Neural progenitor cell (in vitro differentiated cells): ENCODE data around the gene NAA10. TPM values are rescaled to one million over a fixed set of nuclear protein-coding genes. Genes with fewer than 3 reads are reported as not detected.

Experiments used
- DNase-seq: peaks from one replicate; pipeline ENCODE4 v3.0.0-alpha.2; 2016; ENCODE audit warnings: low spot score
- H2AFZ ChIP-seq: fragments of 200-600 bp; sonication (generic); replicated peaks from 2 replicates; pipeline ENCODE4 v1.6.1; 2016; ENCODE audit warnings: antibody characterized with exemption
- H3F3A ChIP-seq: fragments of 200-600 bp; sonication (generic); 2 replicates; pipeline ENCODE4 v1.6.1; 2016; ENCODE audit warnings: antibody characterized with exemption, low read depth
- H3K27ac ChIP-seq: fragments of 200-600 bp; sonication (generic); 2 replicates; pipeline ENCODE4 v1.5.1; 2016; ENCODE audit warnings: mild to moderate bottlenecking
- H3K27me3 ChIP-seq: fragments of 200-600 bp; sonication (generic); 2 replicates; pipeline ENCODE4 v1.6.1; 2016; ENCODE audit warnings: mild to moderate bottlenecking, moderate library complexity
- H3K36me3 ChIP-seq: fragments of 200-600 bp; sonication (generic); 2 replicates; pipeline ENCODE4 v1.5.1; 2016
- H3K4me1 ChIP-seq: fragments of 200-600 bp; sonication (generic); 2 replicates; pipeline ENCODE4 v1.6.1; 2016; ENCODE audit warnings: mixed run types
- H3K4me2 ChIP-seq: fragments of 200-600 bp; sonication (generic); 2 replicates; pipeline ENCODE4 v1.6.1; 2016
- H3K4me3 ChIP-seq: fragments of 200-600 bp; sonication (generic); 2 replicates; pipeline ENCODE4 v1.5.1; 2016
- H3K79me2 ChIP-seq: fragments of 200-600 bp; sonication (generic); 2 replicates; pipeline ENCODE4 v1.6.1; 2016; ENCODE audit warnings: low read depth
- H3K9ac ChIP-seq: fragments of 200-600 bp; sonication (generic); 2 replicates; pipeline ENCODE4 v1.6.1; 2016
- H3K9me3 ChIP-seq: fragments of 200-600 bp; sonication (generic); 2 replicates; pipeline ENCODE4 v1.5.1; 2016; ENCODE audit warnings: low read depth
- H4K20me1 ChIP-seq: fragments of 200-600 bp; sonication (generic); 2 replicates; pipeline ENCODE4 v1.6.1; 2016; ENCODE audit warnings: low read depth
- H3K27ac Mint-ChIP-seq: 3 replicates; pipeline ENCODE4 v1.8.0; 2021; ENCODE audit warnings: mixed read lengths
- H3K27me3 Mint-ChIP-seq: 2 replicates; pipeline ENCODE4 v1.8.0; 2022; ENCODE audit warnings: low read depth, mild to moderate bottlenecking, inconsistent platforms, moderate library complexity, mixed read lengths; ENCODE audit not compliant: insufficient read depth
- H3K36me3 Mint-ChIP-seq: 3 replicates; pipeline ENCODE4 v1.8.0; 2021; ENCODE audit warnings: mixed read lengths
- H3K4me1 Mint-ChIP-seq: 3 replicates; pipeline ENCODE4 v1.8.0; 2021; ENCODE audit warnings: mixed read lengths
- H3K4me3 Mint-ChIP-seq: 3 replicates; pipeline ENCODE4 v1.8.0; 2021; ENCODE audit warnings: mild to moderate bottlenecking, moderate library complexity, mixed read lengths
- H3K9me3 Mint-ChIP-seq: 3 replicates; pipeline ENCODE4 v1.8.0; 2020; ENCODE audit warnings: mixed read lengths
- CTCF ChIP-seq: fragments of 200-600 bp; sonication (generic); IDR thresholded peaks from 2 replicates; pipeline ENCODE4 v1.5.1; 2017; ENCODE audit warnings: antibody characterized with exemption, mild to moderate bottlenecking
- EZH2 ChIP-seq: fragments of 200-600 bp; sonication (generic); IDR thresholded peaks from 2 replicates; pipeline ENCODE4 v1.6.1; 2017; ENCODE audit warnings: antibody characterized with exemption, mild to moderate bottlenecking, moderate library complexity
- EZH2phosphoT487 ChIP-seq: fragments of 200-600 bp; sonication (generic); IDR thresholded peaks from 2 replicates; pipeline ENCODE4 v1.6.1; 2017; ENCODE audit warnings: antibody characterized with exemption
- total RNA-seq: library from RNA; depleted of rRNA; stranded (reverse); fragments of >200 nt; gene quantifications from 2 replicates; pipeline ENCODE4 v1.2.3, GENCODE V29; 2015; ENCODE audit warnings: low replicate concordance

Gene NAA10
- total RNA-seq, 1 donor from 2014 or later: 55.5 TPM

DNA sequence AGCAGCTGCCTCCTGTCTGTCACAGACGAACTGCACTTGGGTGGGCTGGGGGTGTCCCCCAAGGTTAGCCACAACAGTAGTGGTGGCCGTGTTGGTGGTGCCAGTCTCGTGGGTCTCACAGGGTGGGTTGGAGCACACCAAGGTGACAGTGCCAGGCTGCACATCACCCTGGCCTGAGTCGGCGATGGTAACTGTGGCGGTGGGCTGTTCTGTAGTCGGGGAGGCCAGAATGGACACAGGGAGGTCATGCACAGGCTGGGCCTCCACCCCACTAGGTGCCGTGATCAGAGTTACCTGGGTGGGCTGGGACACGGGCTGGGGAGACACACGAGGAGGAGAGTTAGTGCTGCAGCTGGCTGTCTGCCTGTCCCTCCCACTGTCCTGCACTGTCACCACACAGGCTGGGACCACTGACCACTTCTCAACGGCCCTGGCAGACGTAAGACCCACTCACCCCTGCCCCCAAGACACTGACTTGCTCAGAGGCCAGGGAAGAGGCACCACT, 20.4 kb upstream of the NAA10 start:
- Mint-ChIP-seq H3K27ac (no peak overlapping the region), H3K27me3 (peaks cover 7% of the 10 kb centered on the region), H3K36me3 (peaks cover 39% of the 10 kb centered on the region), H3K9me3 (no peaks in the 10 kb centered on the region), H3K4me1 (peaks cover 9% of the 10 kb centered on the region), H3K4me3 (no peak overlapping the region)
- no peak overlapping the region for H3K9ac ChIP-seq
- H3K36me3 ChIP-seq: no peaks in the 10 kb centered on the region
- no peak for TF ChIP-seq EZH2phosphoT487
- no peak for TF ChIP-seq CTCF
- no peak for TF ChIP-seq EZH2
- no peak for DNase-seq
- no peak overlapping the region for H3K4me3 ChIP-seq
- H3K27me3 ChIP-seq: no peaks in the 10 kb centered on the region
- peaks cover 6% of the 10 kb centered on the region for H4K20me1 ChIP-seq
- H3K4me2 ChIP-seq: no peak overlapping the region
- no peaks in the 10 kb centered on the region for H3K9me3 ChIP-seq
- no peaks in the 10 kb centered on the region for H3K4me1 ChIP-seq
- H3K79me2 ChIP-seq: peaks cover 11% of the 10 kb centered on the region
- peaks cover 6% of the 10 kb centered on the region for H3F3A ChIP-seq
- H3K27ac ChIP-seq: no peak overlapping the region
- no peak overlapping the region for H2AFZ ChIP-seq

GRCh38 chrX:153954558-153955227, 19.9 kb upstream of the NAA10 start:
- TF ChIP-seq EZH2phosphoT487 (no peak), EZH2 (no peak), CTCF (no peak)
- H3F3A ChIP-seq: peaks cover 12% of the 10 kb centered on the region
- peaks cover 7% of the 10 kb centered on the region for H3K27me3 Mint-ChIP-seq
- H3K4me2 ChIP-seq: no peak overlapping the region
- peaks cover 6% of the 10 kb centered on the region for H4K20me1 ChIP-seq
- H3K4me1 Mint-ChIP-seq: peaks cover 11% of the 10 kb centered on the region
- H3K36me3 ChIP-seq: no peaks in the 10 kb centered on the region
- H3K4me1 ChIP-seq: no peaks in the 10 kb centered on the region
- H3K4me3 ChIP-seq: no peak overlapping the region
- no peak overlapping the region for H3K9ac ChIP-seq
- no peak for DNase-seq
- H2AFZ ChIP-seq: no peak overlapping the region
- H3K27ac Mint-ChIP-seq: no peak overlapping the region
- peaks cover 11% of the 10 kb centered on the region for H3K79me2 ChIP-seq
- H3K9me3 ChIP-seq: no peaks in the 10 kb centered on the region
- no peaks in the 10 kb centered on the region for H3K27me3 ChIP-seq
- no peak overlapping the region for H3K27ac ChIP-seq
- no peak overlapping the region for H3K4me3 Mint-ChIP-seq
- peaks cover 37% of the 10 kb centered on the region for H3K36me3 Mint-ChIP-seq
- H3K9me3 Mint-ChIP-seq: no peaks in the 10 kb centered on the region

DNA sequence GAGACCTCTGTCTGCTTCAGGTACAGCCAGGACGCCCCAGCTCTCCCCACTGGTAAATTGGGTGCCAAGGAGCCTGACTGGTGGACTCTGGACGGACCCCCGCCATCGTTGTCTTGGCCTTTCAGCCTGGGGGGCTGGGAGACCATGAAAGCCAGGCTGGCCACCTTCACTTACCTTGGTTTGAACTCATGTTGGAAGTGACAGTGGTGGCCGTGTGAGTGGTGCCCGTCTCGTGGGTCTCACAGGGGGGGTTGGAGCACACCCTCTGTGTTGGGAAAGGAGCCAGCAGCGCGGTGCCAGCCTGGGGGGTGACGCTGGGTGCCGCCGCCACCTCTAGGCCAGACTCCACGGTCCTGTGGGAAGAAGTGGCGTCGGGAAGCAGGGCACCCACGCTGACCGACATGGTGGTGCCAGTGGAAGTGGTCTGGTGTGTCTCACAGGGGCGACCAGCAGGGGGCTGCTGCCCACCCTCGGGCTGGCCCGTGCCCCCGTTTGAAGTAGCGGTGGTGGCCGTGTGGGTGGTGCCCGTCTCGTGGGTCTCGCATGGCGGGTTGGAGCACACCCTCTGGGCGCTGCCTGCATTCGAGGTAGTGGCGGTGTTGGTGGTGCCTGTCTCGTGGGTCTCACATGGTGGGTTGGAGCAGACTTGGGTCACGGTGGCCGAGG, 19.2 kb upstream of the NAA10 start:
- H3K36me3 ChIP-seq: no peaks in the 10 kb centered on the region
- H3F3A ChIP-seq: peaks cover 16% of the 10 kb centered on the region

More for the DNA sequence above, 19.2 kb upstream of the NAA10 start:
- TF ChIP-seq EZH2: no peak
- TF ChIP-seq EZH2phosphoT487: no peak
- TF ChIP-seq CTCF: no peak
- no peak overlapping the region for H2AFZ ChIP-seq
- no peak overlapping the region for H3K4me3 Mint-ChIP-seq
- no peak overlapping the region for H3K9ac ChIP-seq
- no peak for DNase-seq
- H3K4me3 ChIP-seq: no peak overlapping the region
- peaks cover 9% of the 10 kb centered on the region for H3K27me3 Mint-ChIP-seq
- H3K4me1 Mint-ChIP-seq: peaks cover 15% of the 10 kb centered on the region
- H4K20me1 ChIP-seq: peaks cover 6% of the 10 kb centered on the region
- H3K9me3 Mint-ChIP-seq: no peaks in the 10 kb centered on the region
- H3K4me2 ChIP-seq: no peak overlapping the region
- H3K4me1 ChIP-seq: no peaks in the 10 kb centered on the region
- H3K79me2 ChIP-seq: peaks cover 11% of the 10 kb centered on the region
- H3K27ac Mint-ChIP-seq: no peak overlapping the region
- peaks cover 40% of the 10 kb centered on the region for H3K36me3 Mint-ChIP-seq
- H3K9me3 ChIP-seq: no peaks in the 10 kb centered on the region
- H3K27me3 ChIP-seq: no peaks in the 10 kb centered on the region
- no peak overlapping the region for H3K27ac ChIP-seq
